ENCODE data around the gene ZNF613.
A peak's percentile ranks its signal among the peaks of the same experiment; 100 is the strongest.
"Not testable (repeated sequence)": the region's sequence is repeated elsewhere in the genome, so short reads cannot be mapped to it uniquely, and the experiment has no call there.

The ZNF613 gene

DNA sequence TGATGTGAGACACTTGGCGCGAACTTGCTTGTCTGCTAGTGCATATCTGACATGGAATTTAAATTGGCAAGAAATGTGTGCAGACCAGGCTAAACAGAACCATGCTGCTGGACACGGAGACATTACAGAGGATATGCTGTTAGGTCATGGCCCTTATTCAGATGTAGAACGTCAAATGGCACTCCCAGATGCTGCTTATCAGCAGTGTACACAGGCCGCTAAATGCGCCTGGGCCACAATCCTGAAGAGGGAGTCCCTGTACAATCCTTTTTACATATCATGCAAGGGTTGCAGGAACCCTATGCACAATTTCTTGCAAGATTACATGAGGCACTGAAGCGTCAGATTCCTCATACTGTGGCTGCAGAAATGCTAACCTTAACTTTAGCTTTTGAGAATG lies 50.1 kb downstream of the ZNF613 start:
- Histone ChIP-seq H3K36me3 (replicated peaks) (peaks cover 15% of the 10 kb centered on the region), H3K27ac (no peak overlapping the region), H3K27me3 (replicated peaks) (no peaks in the 10 kb centered on the region), H3K4me3 (ENCODE audit: low read depth, low read length) (no peak overlapping the region)
- no peak for DNase-seq
- TF ChIP-seq, protein P1, sequence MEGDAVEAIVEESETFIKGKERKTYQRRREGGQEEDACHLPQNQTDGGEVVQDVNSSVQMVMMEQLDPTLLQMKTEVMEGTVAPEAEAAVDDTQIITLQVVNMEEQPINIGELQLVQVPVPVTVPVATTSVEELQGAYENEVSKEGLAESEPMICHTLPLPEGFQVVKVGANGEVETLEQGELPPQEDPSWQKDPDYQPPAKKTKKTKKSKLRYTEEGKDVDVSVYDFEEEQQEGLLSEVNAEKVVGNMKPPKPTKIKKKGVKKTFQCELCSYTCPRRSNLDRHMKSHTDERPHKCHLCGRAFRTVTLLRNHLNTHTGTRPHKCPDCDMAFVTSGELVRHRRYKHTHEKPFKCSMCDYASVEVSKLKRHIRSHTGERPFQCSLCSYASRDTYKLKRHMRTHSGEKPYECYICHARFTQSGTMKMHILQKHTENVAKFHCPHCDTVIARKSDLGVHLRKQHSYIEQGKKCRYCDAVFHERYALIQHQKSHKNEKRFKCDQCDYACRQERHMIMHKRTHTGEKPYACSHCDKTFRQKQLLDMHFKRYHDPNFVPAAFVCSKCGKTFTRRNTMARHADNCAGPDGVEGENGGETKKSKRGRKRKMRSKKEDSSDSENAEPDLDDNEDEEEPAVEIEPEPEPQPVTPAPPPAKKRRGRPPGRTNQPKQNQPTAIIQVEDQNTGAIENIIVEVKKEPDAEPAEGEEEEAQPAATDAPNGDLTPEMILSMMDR (IDR thresholded peaks at IDR 0.05; ENCODE audit: low read depth, low read length, missing control alignments): no peak
- in situ Hi-C loops (cut with HindIII; ENCODE audit: low pct_ligation_motif_present, low sequenced_read_pairs): no loop called here

GRCh38 chr19:51978882-51979281 lies 51.6 kb downstream of the ZNF613 start:
- no peak for DNase-seq
- in situ Hi-C loops (cut with HindIII; ENCODE audit: low pct_ligation_motif_present, low sequenced_read_pairs): no loop called here
- H3K4me3 ChIP-seq (ENCODE audit: low read depth, low read length): no peak overlapping the region
- no peaks in the 10 kb centered on the region for H3K27me3 ChIP-seq (replicated peaks)
- H3K36me3 ChIP-seq (replicated peaks): peaks cover 4% of the 10 kb centered on the region
- TF ChIP-seq, protein P1 (IDR thresholded peaks at IDR 0.05; ENCODE audit: low read depth, low read length, missing control alignments): no peak
- no peak overlapping the region for H3K27ac ChIP-seq

DNA sequence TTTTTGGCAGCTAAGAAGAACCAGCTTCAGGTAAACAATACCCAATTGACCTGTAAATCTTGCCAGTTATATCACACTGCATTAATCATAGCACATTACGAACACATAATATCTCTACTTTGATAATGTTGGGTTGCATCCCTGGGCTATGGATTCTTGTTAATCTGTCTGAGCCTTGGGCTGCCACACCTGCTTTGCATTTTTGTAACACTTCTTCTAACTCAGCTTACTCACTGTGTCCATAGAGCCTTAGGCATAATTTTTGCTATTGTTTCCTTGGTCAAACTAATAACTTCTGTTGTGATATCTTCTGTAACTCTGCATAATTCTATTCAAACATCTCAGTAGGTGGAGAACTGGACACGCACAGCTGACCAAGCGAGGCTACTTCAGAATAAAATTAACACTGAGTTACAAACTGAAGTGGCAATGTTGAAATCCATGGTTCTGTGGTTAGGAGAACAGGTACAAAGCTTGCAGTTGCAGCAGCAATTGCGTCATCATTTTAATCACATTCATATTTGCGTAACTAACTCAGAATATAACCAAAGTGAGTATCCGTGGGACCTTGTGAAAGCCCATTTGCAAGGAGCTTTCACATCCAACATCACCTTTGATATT lies 53.0 kb downstream of the ZNF613 start:
- Histone ChIP-seq H3K4me3 (ENCODE audit: low read depth, low read length) (no peak overlapping the region), H3K27me3 (replicated peaks) (no peaks in the 10 kb centered on the region), H3K36me3 (replicated peaks) (no peaks in the 10 kb centered on the region), H3K27ac (no peak overlapping the region)
- in situ Hi-C loops (cut with HindIII; ENCODE audit: low pct_ligation_motif_present, low sequenced_read_pairs): no loop called here
- TF ChIP-seq, protein P1 (IDR thresholded peaks at IDR 0.05; ENCODE audit: low read depth, low read length, missing control alignments): no peak
- no peak for DNase-seq

GRCh38 chr19:51980926-51981325 lies 53.7 kb downstream of the ZNF613 start:
- H3K27ac ChIP-seq; H3K36me3 ChIP-seq (replicated peaks); H3K4me3 ChIP-seq (ENCODE audit: low read depth, low read length); DNase-seq; in situ Hi-C loops (cut with HindIII; ENCODE audit: low pct_ligation_motif_present, low sequenced_read_pairs); H3K27me3 ChIP-seq (replicated peaks): not testable (repeated sequence)

GRCh38 chr19:51983361-51983760 lies 56.1 kb downstream of the ZNF613 start:
- Histone ChIP-seq H3K27ac (no peak overlapping the region), H3K27me3 (replicated peaks) (no peaks in the 10 kb centered on the region), H3K36me3 (replicated peaks) (no peaks in the 10 kb centered on the region), H3K4me3 (ENCODE audit: low read depth, low read length) (no peak overlapping the region)
- in situ Hi-C loops (cut with HindIII; ENCODE audit: low pct_ligation_motif_present, low sequenced_read_pairs): no loop called here
- no peak for DNase-seq
- TF ChIP-seq, protein P1 (IDR thresholded peaks at IDR 0.05; ENCODE audit: low read depth, low read length, missing control alignments): no peak

GRCh38 chr19:51986309-51987291 lies 59.3 kb downstream of the ZNF613 start, which contains the start of gene ZNF350:
Gene ZNF350, minus strand, starts transcription at chr19:51986840. Its CDS starts 12,480 bp downstream, at chr19:51974360.
- peak; percentile 97 for DNase-seq
- Histone ChIP-seq H3K27me3 (replicated peaks) (no peaks in the 10 kb centered on the region), H3K36me3 (replicated peaks) (no peaks in the 10 kb centered on the region), H3K27ac (peak within 1 kb of the TSS; percentile 70), H3K4me3 (ENCODE audit: low read depth, low read length) (peak within 1 kb of the TSS; percentile 97)
- in situ Hi-C loops (cut with HindIII; ENCODE audit: low pct_ligation_motif_present, low sequenced_read_pairs): no loop called here
- TF ChIP-seq, protein P1 (IDR thresholded peaks at IDR 0.05; ENCODE audit: low read depth, low read length, missing control alignments): no peak

All from brain microvascular endothelial cell (primary cell).